ENCODE data around the gene GPC5.
"Not testable (repeated sequence)": the region's sequence is repeated elsewhere in the genome, so short reads cannot be mapped to it uniquely, and the experiment has no call there.

The GPC5 gene

GRCh38 chr13:92842145-92842544 is 1443.7 kb downstream of the GPC5 start:
- peak; percentile 13 for DNase-seq (ENCODE audit: low spot score)

DNA sequence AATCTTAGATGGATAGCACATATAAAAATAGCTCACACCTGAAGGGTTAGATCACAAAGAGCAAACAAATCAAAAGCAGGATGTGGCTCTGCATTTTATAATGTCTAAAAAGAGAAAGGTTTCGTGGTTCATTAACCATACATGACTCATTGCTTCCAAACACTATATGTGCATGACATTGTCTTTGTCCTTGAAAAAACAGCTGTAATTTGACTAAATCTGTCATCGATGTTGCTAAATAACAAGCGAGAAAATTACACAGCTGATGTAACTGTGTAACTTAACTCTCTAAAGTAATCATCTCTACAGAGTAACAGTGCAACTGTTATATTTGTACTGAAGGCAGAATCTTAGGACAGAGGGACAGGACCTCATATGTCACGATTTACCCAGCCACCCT is 1445.1 kb downstream of the GPC5 start:
- DNase-seq (ENCODE audit: low spot score) = no peak

GRCh38 chr13:92849381-92849780 is 1451.0 kb downstream of the GPC5 start:
- no peak for DNase-seq (ENCODE audit: low spot score)

- DNase-seq (ENCODE audit: low spot score) = no peak
Observed at GRCh38 chr13:92864584-92865284, 1466.3 kb downstream of the GPC5 start.

GRCh38 chr13:92873029-92873428 is 1474.6 kb downstream of the GPC5 start:
- no peak for DNase-seq (ENCODE audit: low spot score)

GRCh38 chr13:92886535-92887077 is 1488.2 kb downstream of the GPC5 start:
- DNase-seq (ENCODE audit: low spot score) = no peak

DNA sequence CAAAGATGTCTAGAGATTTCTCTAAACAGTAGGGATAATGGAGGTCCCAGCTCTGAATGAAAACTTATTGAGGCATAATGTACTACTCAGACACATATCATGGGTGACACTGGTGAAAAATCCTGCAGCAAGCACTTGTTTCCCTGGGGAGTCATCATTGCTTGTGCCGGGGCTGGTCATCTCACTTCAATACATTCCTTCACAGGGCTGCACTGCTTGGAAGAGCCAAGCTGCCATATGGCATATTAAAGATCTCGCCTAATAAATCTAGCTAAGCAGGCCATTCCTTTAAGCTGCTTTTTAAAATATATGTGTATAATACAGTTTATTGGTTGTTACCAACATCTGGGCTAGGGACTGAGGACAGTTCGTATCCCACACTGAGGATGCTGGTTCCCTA is 1496.0 kb downstream of the GPC5 start:
- DNase-seq (ENCODE audit: low spot score) = no peak

- no peak for DNase-seq (ENCODE audit: low spot score)
Observed at GRCh38 chr13:92896842-92897241, 1498.4 kb downstream of the GPC5 start.

- not testable (repeated sequence) for DNase-seq (ENCODE audit: low spot score)
Observed at GRCh38 chr13:92898946-92899345, 1500.5 kb downstream of the GPC5 start.

GRCh38 chr13:92900446-92900845 is 1502.0 kb downstream of the GPC5 start:
- no peak for DNase-seq (ENCODE audit: low spot score)

GRCh38 chr13:92901739-92902138 is 1503.3 kb downstream of the GPC5 start:
- no peak for DNase-seq (ENCODE audit: low spot score)

GRCh38 chr13:92912629-92913028 is 1514.2 kb downstream of the GPC5 start:
- no peak for DNase-seq (ENCODE audit: low spot score)

DNA sequence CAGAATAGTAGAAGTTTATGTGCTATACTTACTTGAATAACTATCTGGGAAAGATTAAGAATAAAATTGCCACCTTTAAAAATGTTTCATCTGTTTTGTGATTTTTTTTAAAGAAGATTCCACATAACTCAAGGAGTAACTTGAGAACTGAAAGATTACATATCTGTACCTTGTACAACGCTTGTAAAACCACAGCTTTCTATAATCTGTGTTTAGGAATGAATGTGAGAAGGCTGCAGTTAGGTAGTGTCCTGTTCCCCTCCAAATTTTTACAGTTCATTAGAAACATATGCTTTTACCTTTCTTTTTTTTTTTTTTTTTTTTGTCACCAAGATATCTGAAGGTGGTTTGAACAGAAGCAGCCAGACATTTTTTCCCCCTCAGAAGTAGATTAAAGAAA is 1515.4 kb downstream of the GPC5 start:
- DNase-seq (ENCODE audit: low spot score) = no peak
